ENCODE results near the gene DLGAP4. TPM values are rescaled to one million over a fixed set of nuclear protein-coding genes. Genes with fewer than 3 reads are reported as not detected.

The DLGAP4 gene
- total RNA-seq, 1 experiment from 2014 or later: 59.9 TPM

- BruUV-seq (replicated peaks): no TSS peak
- Histone ChIP-seq H3K4me1 (ENCODE audit: insufficient read depth, low read length, poor library complexity, severe bottlenecking) (no peaks in the 10 kb centered on the region), H3K36me3 (ENCODE audit: insufficient read depth, low read length, poor library complexity, severe bottlenecking) (no peaks in the 10 kb centered on the region), H3K27me3 (replicated peaks; ENCODE audit: insufficient read depth, low read depth, low read length, poor library complexity) (no peaks in the 10 kb centered on the region), H3K9me3 (ENCODE audit: low read depth, low read length, poor library complexity, severe bottlenecking) (no peaks in the 10 kb centered on the region), H3K27ac (ENCODE audit: low read depth, low read length, poor library complexity, severe bottlenecking) (no peak overlapping the region), H3K4me3 (ENCODE audit: low read depth, low read length, poor library complexity, severe bottlenecking) (no peak overlapping the region)
- TF ChIP-seq EZH2 (IDR thresholded peaks at IDR 0.05; ENCODE audit: borderline replicate concordance, low read depth, low read length, poor library complexity, severe bottlenecking): no peak
- POLR2A ChIA-PET (ENCODE audit: low non-redundant PET): no interaction called here
- CTCF ChIA-PET: no interaction called here
- DNase-seq (ENCODE audit: low spot score): no peak
- intact Hi-C loops (cut with micrococcal nuclease; ENCODE audit: unreplicated experiment): no loop called here
Measured at GRCh38 chr20:36483209-36483918, 177.2 kb downstream of the DLGAP4 start.

GRCh38 chr20:36483919-36484808, 178.0 kb downstream of the DLGAP4 start:
- no peak overlapping the region for H3K27ac ChIP-seq (ENCODE audit: low read depth, low read length, poor library complexity, severe bottlenecking)
- H3K36me3 ChIP-seq (ENCODE audit: insufficient read depth, low read length, poor library complexity, severe bottlenecking): no peaks in the 10 kb centered on the region
- no TSS peak for BruUV-seq (replicated peaks)
- no peaks in the 10 kb centered on the region for H3K9me3 ChIP-seq (ENCODE audit: low read depth, low read length, poor library complexity, severe bottlenecking)
- POLR2A ChIA-PET (ENCODE audit: low non-redundant PET): no interaction called here
- H3K4me1 ChIP-seq (ENCODE audit: insufficient read depth, low read length, poor library complexity, severe bottlenecking): no peaks in the 10 kb centered on the region
- CTCF ChIA-PET: no interaction called here
- H3K4me3 ChIP-seq (ENCODE audit: low read depth, low read length, poor library complexity, severe bottlenecking): no peak overlapping the region
- TF ChIP-seq EZH2 (IDR thresholded peaks at IDR 0.05; ENCODE audit: borderline replicate concordance, low read depth, low read length, poor library complexity, severe bottlenecking) (no peak), CTCF (conservative IDR thresholded peaks at IDR 0.05; ENCODE audit: low read depth, low read length) (no peak)
- no peak for DNase-seq (ENCODE audit: low spot score)
- intact Hi-C loops (cut with micrococcal nuclease; ENCODE audit: unreplicated experiment): no loop called here
- H3K27me3 ChIP-seq (replicated peaks; ENCODE audit: insufficient read depth, low read depth, low read length, poor library complexity): no peaks in the 10 kb centered on the region

- no peak overlapping the region for H3K27ac ChIP-seq (ENCODE audit: low read depth, low read length, poor library complexity, severe bottlenecking)
- no peak for DNase-seq (ENCODE audit: low spot score)
- ChIA-PET CTCF (interaction anchor here (0.7 kb wide), 1 partner anchor 19 kb away, joined by 4 read pairs; no protein-coding TSS in a partner anchor), POLR2A (ENCODE audit: low non-redundant PET) (no interaction called here)
- BruUV-seq (replicated peaks): no TSS peak
- no peaks in the 10 kb centered on the region for H3K27me3 ChIP-seq (replicated peaks; ENCODE audit: insufficient read depth, low read depth, low read length, poor library complexity)
- no peaks in the 10 kb centered on the region for H3K4me1 ChIP-seq (ENCODE audit: insufficient read depth, low read length, poor library complexity, severe bottlenecking)
- intact Hi-C loops (cut with micrococcal nuclease; ENCODE audit: unreplicated experiment): no loop called here
- no peaks in the 10 kb centered on the region for H3K36me3 ChIP-seq (ENCODE audit: insufficient read depth, low read length, poor library complexity, severe bottlenecking)
- H3K9me3 ChIP-seq (ENCODE audit: low read depth, low read length, poor library complexity, severe bottlenecking): no peaks in the 10 kb centered on the region
- TF ChIP-seq CTCF (conservative IDR thresholded peaks at IDR 0.05; ENCODE audit: low read depth, low read length): no peak
- no peak for TF ChIP-seq EZH2 (IDR thresholded peaks at IDR 0.05; ENCODE audit: borderline replicate concordance, low read depth, low read length, poor library complexity, severe bottlenecking)
- H3K4me3 ChIP-seq (ENCODE audit: low read depth, low read length, poor library complexity, severe bottlenecking): no peak overlapping the region
Measured at GRCh38 chr20:36485286-36485685, 179.1 kb downstream of the DLGAP4 start.

All from A673 (cell line).